ENCODE data around the gene LBH. TPM values are rescaled to one million over a fixed set of nuclear protein-coding genes. Genes with fewer than 3 reads are reported as not detected.
A peak's percentile ranks its signal among the peaks of the same experiment; 100 is the strongest.

LBH gene
- total RNA-seq, 4 donors from 2014 or later = 13.4 to 72.0 (median 42.6) TPM

- WGBS, 2 donors = 95% methylated on average over 5 of the region's 5 CpGs
- H3K4me3 ChIP-seq (ENCODE audit: low read depth, poor library complexity, severe bottlenecking) = no peak overlapping the region
- peak in 1 of 2 donors; percentile 52 for DNase-seq (ENCODE audit: low spot score in 2 of 2)
- TF ChIP-seq POLR2A (IDR thresholded peaks at IDR 0.05) (no peak), CTCF (IDR thresholded peaks at IDR 0.05) (no peak)
- intact Hi-C loops (cut with DNase I; ENCODE audit: low total_unique reads) = no loop called here
Measured at GRCh38 chr2:30262716-30263309, 31.5 kb downstream of the LBH start.

- H3K4me3 ChIP-seq (ENCODE audit: low read depth, poor library complexity, severe bottlenecking) = no peak overlapping the region
- DNase-seq (ENCODE audit: low spot score in 2 of 2) = no peak
- TF ChIP-seq CTCF (IDR thresholded peaks at IDR 0.05) = no peak
- WGBS, 2 donors = 75 to 83% methylated on average over 3 of the region's 3 CpGs
- intact Hi-C loops (cut with DNase I; ENCODE audit: low total_unique reads) = no loop called here
Measured at GRCh38 chr2:30264274-30264673, 32.9 kb downstream of the LBH start.

GRCh38 chr2:30265052-30266015 is 34.0 kb downstream of the LBH start:
- H3K4me3 ChIP-seq (ENCODE audit: low read depth, poor library complexity, severe bottlenecking) = no peak overlapping the region
- intact Hi-C loops (cut with DNase I; ENCODE audit: low total_unique reads) = no loop called here
- no peak for DNase-seq (ENCODE audit: low spot score in 2 of 2)
- TF ChIP-seq CTCF (IDR thresholded peaks at IDR 0.05) = no peak
- no peak for TF ChIP-seq POLR2A (IDR thresholded peaks at IDR 0.05)
- WGBS, 2 donors = 75 to 78% methylated on average over 4 of the region's 4 CpGs

- WGBS, 2 donors = 50 to 60% methylated on average over 7 of the region's 7 CpGs
- no peak overlapping the region for H3K4me3 ChIP-seq (ENCODE audit: low read depth, poor library complexity, severe bottlenecking)
Measured at GRCh38 chr2:30266051-30266621, 34.8 kb downstream of the LBH start.

GRCh38 chr2:30266705-30267104 is 35.4 kb downstream of the LBH start:
- intact Hi-C loops (cut with DNase I; ENCODE audit: low total_unique reads) = no loop called here
- 87 to 88% methylated on average over 5 of the region's 5 CpGs for WGBS, 2 donors
- no peak for TF ChIP-seq POLR2A (IDR thresholded peaks at IDR 0.05)
- no peak for DNase-seq (ENCODE audit: low spot score in 2 of 2)
- no peak overlapping the region for H3K4me3 ChIP-seq (ENCODE audit: low read depth, poor library complexity, severe bottlenecking)

More at GRCh38 chr2:30266051-30266621, 34.8 kb downstream of the LBH start:
- no peak for DNase-seq (ENCODE audit: low spot score in 2 of 2)
- intact Hi-C loops (cut with DNase I; ENCODE audit: low total_unique reads) = no loop called here
- TF ChIP-seq POLR2A (IDR thresholded peaks at IDR 0.05) (no peak), CTCF (IDR thresholded peaks at IDR 0.05) (no peak)

Data from lower leg skin (tissue), 4 donors.